Measurements from ENCODE around the gene ADGRG3. TPM values are rescaled to one million over a fixed set of nuclear protein-coding genes. Genes with fewer than 3 reads are reported as not detected.

The ADGRG3 gene
- total RNA-seq, 3 donors from 2014 or later = 0.84 to 3.4 (median 1.8) TPM

DNA sequence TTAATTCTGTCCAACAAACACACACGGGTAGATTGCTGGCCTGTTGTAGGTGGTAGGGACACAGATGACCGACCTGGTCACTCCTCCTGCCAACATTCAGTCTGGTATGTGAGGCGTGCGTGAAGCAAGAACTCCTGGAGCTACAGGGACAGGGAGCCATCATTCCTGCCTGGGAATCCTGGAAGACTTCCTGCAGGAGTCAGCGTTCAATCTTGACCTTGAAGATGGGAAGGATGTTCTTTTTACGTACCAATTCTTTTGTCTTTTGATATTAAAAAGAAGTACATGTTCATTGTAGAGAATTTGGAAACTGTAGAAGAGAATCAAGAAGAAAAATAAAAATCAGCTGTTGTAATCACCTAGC, 3.5 kb upstream of the ADGRG3 start:
- H3K36me3 ChIP-seq (ENCODE audit: low read depth) = no peaks in the 10 kb centered on the region
- H3K4me1 ChIP-seq (ENCODE audit: low read depth) = no peaks in the 10 kb centered on the region
- DNase-seq (no peak), ATAC-seq (no peak)
- TF ChIP-seq, protein P1, sequence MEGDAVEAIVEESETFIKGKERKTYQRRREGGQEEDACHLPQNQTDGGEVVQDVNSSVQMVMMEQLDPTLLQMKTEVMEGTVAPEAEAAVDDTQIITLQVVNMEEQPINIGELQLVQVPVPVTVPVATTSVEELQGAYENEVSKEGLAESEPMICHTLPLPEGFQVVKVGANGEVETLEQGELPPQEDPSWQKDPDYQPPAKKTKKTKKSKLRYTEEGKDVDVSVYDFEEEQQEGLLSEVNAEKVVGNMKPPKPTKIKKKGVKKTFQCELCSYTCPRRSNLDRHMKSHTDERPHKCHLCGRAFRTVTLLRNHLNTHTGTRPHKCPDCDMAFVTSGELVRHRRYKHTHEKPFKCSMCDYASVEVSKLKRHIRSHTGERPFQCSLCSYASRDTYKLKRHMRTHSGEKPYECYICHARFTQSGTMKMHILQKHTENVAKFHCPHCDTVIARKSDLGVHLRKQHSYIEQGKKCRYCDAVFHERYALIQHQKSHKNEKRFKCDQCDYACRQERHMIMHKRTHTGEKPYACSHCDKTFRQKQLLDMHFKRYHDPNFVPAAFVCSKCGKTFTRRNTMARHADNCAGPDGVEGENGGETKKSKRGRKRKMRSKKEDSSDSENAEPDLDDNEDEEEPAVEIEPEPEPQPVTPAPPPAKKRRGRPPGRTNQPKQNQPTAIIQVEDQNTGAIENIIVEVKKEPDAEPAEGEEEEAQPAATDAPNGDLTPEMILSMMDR (IDR thresholded peaks at IDR 0.05) = no peak
- H3K9me3 ChIP-seq = no peaks in the 10 kb centered on the region
- H3K4me3 ChIP-seq = no peak overlapping the region
- intact Hi-C loops (cut with DNase I, micrococcal nuclease) = no loop called here

- intact Hi-C loops (cut with DNase I, micrococcal nuclease) = no loop called here
- no peaks in the 10 kb centered on the region for H3K9me3 ChIP-seq
- H3K4me3 ChIP-seq = no peak overlapping the region
- no peaks in the 10 kb centered on the region for H3K36me3 ChIP-seq (ENCODE audit: low read depth)
- DNase-seq (no peak), ATAC-seq (no peak)
- TF ChIP-seq, protein P1 (IDR thresholded peaks at IDR 0.05) = no peak
- H3K4me1 ChIP-seq (ENCODE audit: low read depth) = no peaks in the 10 kb centered on the region
Measured at GRCh38 chr16:57665541-57665940, 2.6 kb upstream of the ADGRG3 start.

- H3K36me3 ChIP-seq (ENCODE audit: low read depth) = no peaks in the 10 kb centered on the region
- TF ChIP-seq, protein P1 (IDR thresholded peaks at IDR 0.05) = no peak
- intact Hi-C loops (cut with DNase I, micrococcal nuclease) = no loop called here
- H3K4me1 ChIP-seq (ENCODE audit: low read depth) = no peaks in the 10 kb centered on the region
- H3K4me3 ChIP-seq = no peak overlapping the region
- ATAC-seq = no peak
- no peak for DNase-seq
- H3K9me3 ChIP-seq = no peaks in the 10 kb centered on the region
Measured at GRCh38 chr16:57666353-57667047, 1.6 kb upstream of the ADGRG3 start.

DNA sequence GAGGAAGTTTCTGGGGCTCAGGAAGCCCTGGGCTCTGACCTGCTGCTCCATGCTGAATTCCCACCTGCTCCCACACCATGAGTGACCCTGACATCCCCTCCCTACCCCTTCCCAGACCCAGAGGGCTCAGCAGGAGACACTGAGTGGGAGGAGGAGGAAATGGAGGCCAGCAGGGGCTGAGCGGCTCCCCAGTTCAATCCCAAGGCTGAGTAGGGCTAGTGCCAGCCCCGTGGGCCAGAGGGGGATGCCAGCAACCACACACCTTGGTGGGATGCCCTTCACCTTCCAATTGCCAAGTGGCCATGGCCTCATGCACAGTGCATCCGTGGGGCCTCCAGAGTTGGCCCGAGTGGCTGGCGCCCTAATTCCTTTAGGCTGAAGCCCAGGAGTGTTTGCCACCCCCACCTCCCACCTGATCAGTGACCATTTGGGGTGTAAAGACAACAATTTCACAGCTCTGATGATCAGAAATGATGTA, 1.0 kb upstream of the ADGRG3 start:
- intact Hi-C loops (cut with DNase I, micrococcal nuclease) = no loop called here
- TF ChIP-seq, protein P1 (IDR thresholded peaks at IDR 0.05) = no peak
- DNase-seq = no peak
- H3K9me3 ChIP-seq = no peaks in the 10 kb centered on the region
- H3K4me1 ChIP-seq (ENCODE audit: low read depth) = no peaks in the 10 kb centered on the region
- H3K4me3 ChIP-seq = no peak overlapping the region
- no peaks in the 10 kb centered on the region for H3K36me3 ChIP-seq (ENCODE audit: low read depth)
- peak; percentile 4 for ATAC-seq

DNA sequence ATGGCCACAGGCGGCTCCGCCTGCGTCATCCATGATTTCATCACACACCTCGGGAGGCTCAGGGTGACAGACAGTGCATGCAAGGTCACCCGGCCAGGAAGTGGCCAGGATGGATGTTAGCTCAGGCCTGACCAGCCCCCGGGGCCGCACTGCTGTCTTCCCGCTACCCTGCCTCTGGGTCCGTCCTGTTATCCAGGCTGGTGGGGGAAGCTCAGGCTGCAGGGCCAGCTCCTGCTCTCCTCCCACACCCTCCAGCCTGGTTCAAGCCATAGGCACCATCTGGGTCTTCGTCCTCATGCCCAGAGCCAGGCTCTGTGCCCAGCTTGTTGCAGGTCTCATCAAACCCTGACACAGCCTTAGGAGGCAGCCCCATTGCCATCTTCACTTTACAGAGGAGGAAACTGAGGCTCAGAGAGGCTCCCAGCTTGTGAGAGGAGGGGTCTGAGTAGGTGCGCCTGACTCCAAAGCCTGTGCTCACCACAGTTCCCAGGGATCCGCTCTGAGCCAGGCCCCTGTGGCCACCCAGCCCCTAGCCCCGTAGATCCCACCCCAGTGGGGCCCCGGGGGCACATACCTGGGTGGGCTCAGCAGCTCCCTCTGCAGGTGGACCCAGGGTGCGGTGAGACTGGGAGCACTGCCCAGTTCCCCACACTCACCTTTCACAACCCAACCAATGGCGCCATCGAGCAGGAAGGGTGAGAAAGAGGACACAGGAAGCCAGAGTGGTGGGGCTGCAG, 412 bp upstream of the ADGRG3 start:
- no peaks in the 10 kb centered on the region for H3K36me3 ChIP-seq (ENCODE audit: low read depth)
- peak in 1 of 3 donors; percentile 68 for DNase-seq
- H3K4me1 ChIP-seq (ENCODE audit: low read depth) = no peaks in the 10 kb centered on the region
- no peak overlapping the region for H3K4me3 ChIP-seq
- intact Hi-C loops (cut with DNase I, micrococcal nuclease) = no loop called here
- TF ChIP-seq, protein P1 (IDR thresholded peaks at IDR 0.05) = no peak
- H3K9me3 ChIP-seq = no peaks in the 10 kb centered on the region
- peak; percentile 56 for ATAC-seq
